ENCODE measurements around the gene PDK2.

Gene PDK2

DNA sequence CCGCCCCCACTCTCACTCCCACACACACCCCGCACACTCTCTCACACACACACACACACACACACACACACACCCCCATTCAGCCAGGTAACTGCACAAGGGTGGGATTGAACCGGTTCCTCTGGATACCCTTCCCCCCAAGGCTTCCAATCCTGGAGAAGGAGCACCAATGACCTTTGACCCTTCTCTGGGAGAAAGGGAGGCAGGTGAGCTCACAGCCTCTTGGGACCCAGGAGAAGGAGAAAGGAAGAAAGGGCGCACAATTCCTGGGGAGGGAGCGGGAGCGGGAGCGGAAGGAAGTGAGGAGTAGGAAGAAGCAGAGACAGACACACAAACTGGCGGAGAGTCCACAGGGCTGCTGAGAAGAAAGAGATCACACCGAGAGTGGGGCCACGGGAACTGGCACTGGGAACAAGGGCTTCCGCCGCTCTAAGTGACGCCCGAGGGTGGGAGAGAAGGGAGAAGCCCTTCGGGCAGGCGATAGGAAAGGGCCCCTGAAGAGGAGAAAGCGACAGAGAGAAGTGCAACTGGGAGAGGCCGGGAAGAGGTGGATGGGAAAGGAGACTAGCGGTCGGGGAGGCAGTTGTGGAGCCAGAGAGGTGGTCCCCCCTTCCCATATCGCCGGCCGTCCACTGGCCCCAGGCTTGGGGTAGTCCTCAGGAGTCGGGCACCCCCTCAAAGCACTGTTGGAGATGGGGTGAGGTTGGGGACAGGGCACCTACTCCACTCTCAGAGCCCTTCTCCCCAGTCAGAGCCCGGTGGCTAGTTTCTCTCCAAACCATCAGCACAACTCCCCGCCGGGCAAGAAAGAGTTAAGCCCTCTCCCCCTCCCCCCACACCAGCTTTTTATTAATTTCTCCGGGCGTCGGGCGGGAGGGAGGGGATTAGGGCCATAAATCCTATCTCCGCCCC, 33.5 kb downstream of the PDK2 start:
- CTCF ChIA-PET = interaction anchor here (1.7 to 3.7 kb wide), 3 partner anchors 12 to 35 kb away, joined by 3 to 18 read pairs (median 11); no protein-coding TSS in a partner anchor
- H3K4me1 ChIP-seq (ENCODE audit: control extremely low read depth in 1 of 4, control insufficient read depth in 4 of 4, insufficient read depth in 4 of 4, low read length in 3 of 4) = peaks cover 3 to 37% (median 36%) of the 10 kb centered on the region in 4 experiments

DNA sequence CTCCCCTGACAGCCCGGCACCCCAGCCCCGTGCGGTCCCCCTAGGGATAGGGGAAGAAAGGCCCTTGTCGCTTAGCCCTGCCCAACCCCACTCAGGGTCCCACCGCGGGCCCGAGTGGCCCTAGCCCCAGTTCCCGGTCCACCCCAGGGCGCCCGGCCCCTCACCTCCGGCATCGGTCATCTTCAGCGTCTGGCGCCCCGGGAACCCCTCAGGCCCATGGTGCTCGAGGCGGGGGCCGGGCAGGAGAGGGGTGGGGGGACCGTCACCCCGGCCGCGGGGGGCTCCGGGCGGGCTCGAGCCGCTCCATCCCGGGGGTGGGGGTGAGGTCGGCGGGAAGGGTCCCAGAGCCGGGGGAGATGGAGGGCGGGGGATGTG, 34.2 kb downstream of the PDK2 start:
- 2% methylated on average over 7 of the region's 31 CpGs for WGBS (ENCODE audit: insufficient coverage)
- peaks cover 3 to 37% (median 36%) of the 10 kb centered on the region in 4 experiments for H3K4me1 ChIP-seq (ENCODE audit: control extremely low read depth in 1 of 4, control insufficient read depth in 4 of 4, insufficient read depth in 4 of 4, low read length in 3 of 4)
- H3K27me3 ChIP-seq (replicated peaks in 2 of 5; ENCODE audit: control insufficient read depth in 4 of 5, insufficient read depth in 5 of 5, low read length in 4 of 5) = peaks cover 0 to 21% (median 8%) of the 10 kb centered on the region in 5 experiments
- peaks cover 0 to 15% (median 7%) of the 10 kb centered on the region in 4 experiments for H3K36me3 ChIP-seq (ENCODE audit: control insufficient read depth in 4 of 4, insufficient read depth in 4 of 4, low read length in 3 of 4)
- POLR2A ChIA-PET = interaction anchor here (0.9 kb wide), 1 partner anchor 13 kb away, joined by 3 read pairs; no protein-coding TSS in a partner anchor
- H3K27ac ChIP-seq (ENCODE audit: insufficient read depth in 1 of 2, low read depth in 1 of 2, low read length in 2 of 2, poor library complexity in 1 of 2, severe bottlenecking in 2 of 2) = no peak overlapping the region
- H3K9me3 ChIP-seq (ENCODE audit: control extremely low read depth in 1 of 5, control insufficient read depth in 4 of 5, insufficient read depth in 2 of 5, low read depth in 1 of 5, low read length in 4 of 5) = peaks cover 0 to 2% (median 0%) of the 10 kb centered on the region in 5 experiments
- CTCF ChIA-PET = interaction anchor here (1.0 to 2.5 kb wide), 5 partner anchors 10 to 35 kb away, joined by 3 to 10 read pairs (median 7); no protein-coding TSS in a partner anchor
- DNase-seq = no peak
- H3K4me3 ChIP-seq (ENCODE audit: control insufficient read depth in 1 of 7, extremely low read depth in 1 of 7, insufficient read depth in 4 of 7, low read depth in 2 of 7, low read length in 6 of 7) = peak overlapping the region in 2 of 7 experiments; percentile 26 to 67

More for the DNA sequence above, 33.5 kb downstream of the PDK2 start:
- Histone ChIP-seq H3K27me3 (replicated peaks in 2 of 5; ENCODE audit: control insufficient read depth in 4 of 5, insufficient read depth in 5 of 5, low read length in 4 of 5) (peaks cover 0 to 21% (median 8%) of the 10 kb centered on the region in 5 experiments), H3K9me3 (ENCODE audit: control extremely low read depth in 1 of 5, control insufficient read depth in 4 of 5, insufficient read depth in 2 of 5, low read depth in 1 of 5, low read length in 4 of 5) (peaks cover 0 to 2% (median 0%) of the 10 kb centered on the region in 5 experiments), H3K4me3 (ENCODE audit: control insufficient read depth in 1 of 7, extremely low read depth in 1 of 7, insufficient read depth in 4 of 7, low read depth in 2 of 7, low read length in 6 of 7) (peak overlapping the region; percentile 3 to 67 (median 31)), H3K36me3 (ENCODE audit: control insufficient read depth in 4 of 4, insufficient read depth in 4 of 4, low read length in 3 of 4) (peaks cover 0 to 11% (median 3%) of the 10 kb centered on the region in 4 experiments), H3K27ac (ENCODE audit: insufficient read depth in 1 of 2, low read depth in 1 of 2, low read length in 2 of 2, poor library complexity in 1 of 2, severe bottlenecking in 2 of 2) (no peak overlapping the region)
- POLR2A ChIA-PET = no interaction called here
- DNase-seq = peak in 1 of 3 donors; percentile 28
- under 1% methylated on average over 17 of the region's 32 CpGs for WGBS (ENCODE audit: insufficient coverage)

DNA sequence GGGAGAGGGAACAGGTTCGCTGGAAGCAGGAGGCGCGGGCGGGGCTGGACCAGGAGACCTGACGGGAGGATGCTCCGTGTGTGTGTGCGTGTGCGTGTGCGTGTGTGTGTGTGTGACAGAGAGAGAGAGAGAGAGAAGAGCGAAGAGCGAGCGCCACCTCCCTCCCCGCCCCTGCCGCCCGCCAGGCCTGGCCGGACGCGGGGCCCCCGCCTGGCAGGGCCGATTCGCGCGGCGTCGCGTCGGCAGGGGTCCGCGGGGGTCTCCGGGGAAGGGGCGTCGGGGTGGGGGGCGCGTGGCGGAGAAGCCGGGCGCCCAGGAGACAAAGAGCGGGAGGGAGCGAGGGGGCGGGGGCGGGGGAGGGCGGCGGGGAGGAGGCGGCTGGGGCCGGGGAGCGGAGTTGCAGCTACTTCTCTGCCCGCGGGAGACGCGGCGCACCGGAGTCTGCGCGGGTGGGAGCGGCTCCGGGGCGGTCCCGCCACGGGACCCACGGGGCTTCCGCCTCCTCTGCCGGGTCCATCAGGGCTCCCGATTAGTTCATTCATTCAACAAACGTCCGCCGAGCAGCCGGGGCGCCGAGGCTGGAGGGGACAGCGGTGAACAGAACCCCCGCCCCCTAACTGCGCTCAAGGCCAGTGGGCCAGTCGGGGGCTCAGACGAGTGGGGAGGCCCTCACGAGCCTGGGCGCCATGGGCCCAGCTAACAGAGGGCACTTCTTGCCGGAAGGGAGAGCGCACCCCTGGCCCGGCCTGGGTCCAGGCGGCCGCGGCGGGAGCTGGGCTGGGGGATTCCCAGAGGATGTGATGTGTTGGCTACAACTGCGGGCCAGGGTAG, 34.8 kb downstream of the PDK2 start, which contains the start of gene SAMD14:
TSS of gene SAMD14 (minus strand) at position 433 of the 831 bp plus-strand sequence. CDS start 5,201 bp downstream, outside the sequence.
- H3K9me3 ChIP-seq (ENCODE audit: control extremely low read depth in 1 of 5, control insufficient read depth in 4 of 5, insufficient read depth in 2 of 5, low read depth in 1 of 5, low read length in 4 of 5) = peaks cover 0 to 2% (median 0%) of the 10 kb centered on the region in 5 experiments
- no peak within 1 kb of the TSS for H3K27ac ChIP-seq (ENCODE audit: insufficient read depth in 1 of 2, low read depth in 1 of 2, low read length in 2 of 2, poor library complexity in 1 of 2, severe bottlenecking in 2 of 2)
- peaks cover 0 to 21% (median 10%) of the 10 kb centered on the region in 4 experiments for H3K36me3 ChIP-seq (ENCODE audit: control insufficient read depth in 4 of 4, insufficient read depth in 4 of 4, low read length in 3 of 4)
- ChIA-PET POLR2A (interaction anchor here (0.6 to 1.0 kb wide), 4 partner anchors 13 to 430 kb away, joined by 3 to 4 read pairs (median 3); no protein-coding TSS in a partner anchor), CTCF (interaction anchor here (1.0 to 2.5 kb wide), 7 partner anchors 9 to 36 kb away, joined by 3 to 10 read pairs (median 7); no protein-coding TSS in a partner anchor)
- DNase-seq = peak in 2 of 3 donors; percentile 77 to 78
- H3K4me1 ChIP-seq (ENCODE audit: control extremely low read depth in 1 of 4, control insufficient read depth in 4 of 4, insufficient read depth in 4 of 4, low read length in 3 of 4) = peaks cover 3 to 37% (median 36%) of the 10 kb centered on the region in 4 experiments
- WGBS (ENCODE audit: insufficient coverage) = 0% methylated on average over 30 of the region's 84 CpGs
- H3K27me3 ChIP-seq (replicated peaks in 2 of 5; ENCODE audit: control insufficient read depth in 4 of 5, insufficient read depth in 5 of 5, low read length in 4 of 5) = peaks cover 0 to 21% (median 8%) of the 10 kb centered on the region in 5 experiments
- peak within 1 kb of the TSS in 6 of 7 experiments; percentile 40 to 73 (median 56) for H3K4me3 ChIP-seq (ENCODE audit: control insufficient read depth in 1 of 7, extremely low read depth in 1 of 7, insufficient read depth in 4 of 7, low read depth in 2 of 7, low read length in 6 of 7)

DNA sequence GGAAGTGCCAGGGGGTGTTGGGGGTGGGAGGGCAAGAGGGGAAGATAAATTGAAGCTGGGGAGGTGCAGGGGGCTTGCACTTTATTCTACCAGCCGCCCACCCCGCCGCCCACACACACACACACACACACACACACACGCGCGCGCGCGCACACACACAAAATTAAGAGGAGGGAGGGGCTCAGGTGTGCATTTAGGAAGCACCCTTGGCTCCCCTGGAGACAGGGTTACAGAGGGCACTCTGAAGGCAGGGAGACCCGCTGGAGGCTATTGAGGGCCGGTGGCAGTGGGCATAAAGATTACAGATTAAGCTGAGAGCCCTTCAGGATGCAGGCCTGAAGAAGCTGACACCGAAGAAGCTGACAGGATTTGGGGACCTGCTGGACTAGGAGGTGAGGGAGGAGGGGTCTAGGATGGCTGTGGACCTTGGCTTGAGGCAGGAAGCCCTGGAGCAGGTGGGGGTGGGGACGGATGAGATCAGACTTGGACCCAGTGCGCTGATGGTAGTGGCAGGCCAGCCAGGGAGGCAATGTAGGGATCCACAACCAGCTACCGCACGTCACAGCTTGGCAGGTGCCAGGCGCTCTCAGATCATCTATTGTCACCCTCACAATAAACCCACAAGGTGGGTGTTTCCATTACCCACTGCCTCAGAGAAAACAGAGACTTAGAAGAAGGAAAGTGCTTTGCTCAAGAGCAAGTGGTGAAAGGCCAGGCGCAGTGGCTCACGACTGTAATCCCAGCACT, 35.6 kb downstream of the PDK2 start:
- Histone ChIP-seq H3K27ac (ENCODE audit: insufficient read depth in 1 of 2, low read depth in 1 of 2, low read length in 2 of 2, poor library complexity in 1 of 2, severe bottlenecking in 2 of 2) (no peak overlapping the region), H3K9me3 (ENCODE audit: control extremely low read depth in 1 of 5, control insufficient read depth in 4 of 5, insufficient read depth in 2 of 5, low read depth in 1 of 5, low read length in 4 of 5) (peaks cover 0 to 2% (median 0%) of the 10 kb centered on the region in 5 experiments), H3K4me1 (ENCODE audit: control extremely low read depth in 1 of 4, control insufficient read depth in 4 of 4, insufficient read depth in 4 of 4, low read length in 3 of 4) (peaks cover 3 to 37% (median 34%) of the 10 kb centered on the region in 4 experiments), H3K36me3 (ENCODE audit: control insufficient read depth in 4 of 4, insufficient read depth in 4 of 4, low read length in 3 of 4) (peaks cover 0 to 27% (median 15%) of the 10 kb centered on the region in 4 experiments), H3K4me3 (ENCODE audit: control insufficient read depth in 1 of 7, extremely low read depth in 1 of 7, insufficient read depth in 4 of 7, low read depth in 2 of 7, low read length in 6 of 7) (peak overlapping the region in 3 of 7 experiments; percentile 54 to 73 (median 66)), H3K27me3 (replicated peaks in 2 of 5; ENCODE audit: control insufficient read depth in 4 of 5, insufficient read depth in 5 of 5, low read length in 4 of 5) (peaks cover 0 to 21% (median 8%) of the 10 kb centered on the region in 5 experiments)
- 93% methylated on average over 5 of the region's 19 CpGs for WGBS (ENCODE audit: insufficient coverage)
- DNase-seq = no peak
- POLR2A ChIA-PET = interaction anchor here (0.6 to 1.0 kb wide), 3 partner anchors 18 to 430 kb away, joined by 3 to 4 read pairs (median 3); no protein-coding TSS in a partner anchor
- CTCF ChIA-PET = interaction anchor here (0.8 to 2.5 kb wide), 8 partner anchors 8 to 37 kb away, joined by 3 to 10 read pairs (median 7); no protein-coding TSS in a partner anchor

DNA sequence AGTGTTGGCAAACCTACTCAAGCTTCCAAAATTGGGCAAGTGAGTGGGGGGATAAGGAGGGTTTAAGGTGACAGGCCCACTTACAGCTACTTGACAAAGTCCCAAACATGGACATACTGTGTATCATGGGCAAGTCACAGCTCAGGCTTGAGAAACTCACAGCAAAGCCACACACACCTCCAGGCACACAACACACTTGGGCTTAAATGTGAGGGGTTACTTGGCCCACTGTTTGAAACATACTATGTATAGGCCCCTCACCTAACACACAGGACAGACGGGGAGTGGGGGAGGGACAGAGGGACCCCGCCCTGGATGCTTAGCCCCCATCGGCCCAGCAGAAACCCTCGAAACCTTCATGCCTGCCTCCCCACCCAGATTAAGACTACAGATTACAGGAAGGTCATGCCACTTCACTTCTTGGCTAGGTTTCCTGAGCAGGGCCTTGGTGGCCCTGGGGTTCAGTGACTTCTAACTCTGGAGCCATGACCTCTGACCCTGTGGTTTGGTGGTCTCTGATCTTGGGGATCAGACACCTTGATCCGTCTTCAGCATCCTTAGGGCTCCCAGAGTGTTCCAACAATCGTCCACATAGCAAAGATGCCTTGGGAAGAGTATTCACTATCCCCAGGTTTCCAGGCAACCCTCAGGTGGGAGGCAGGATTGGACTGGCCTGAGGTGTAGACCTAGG, 37.1 kb downstream of the PDK2 start:
- Histone ChIP-seq H3K9me3 (ENCODE audit: control extremely low read depth in 1 of 5, control insufficient read depth in 4 of 5, insufficient read depth in 2 of 5, low read depth in 1 of 5, low read length in 4 of 5) (peaks cover 0 to 2% (median 0%) of the 10 kb centered on the region in 5 experiments), H3K27ac (ENCODE audit: insufficient read depth in 1 of 2, low read depth in 1 of 2, low read length in 2 of 2, poor library complexity in 1 of 2, severe bottlenecking in 2 of 2) (no peak overlapping the region), H3K27me3 (replicated peaks in 2 of 5; ENCODE audit: control insufficient read depth in 4 of 5, insufficient read depth in 5 of 5, low read length in 4 of 5) (peaks cover 0 to 21% (median 8%) of the 10 kb centered on the region in 5 experiments), H3K4me1 (ENCODE audit: control extremely low read depth in 1 of 4, control insufficient read depth in 4 of 4, insufficient read depth in 4 of 4, low read length in 3 of 4) (peaks cover 3 to 34% (median 30%) of the 10 kb centered on the region in 4 experiments), H3K4me3 (ENCODE audit: control insufficient read depth in 1 of 7, extremely low read depth in 1 of 7, insufficient read depth in 4 of 7, low read depth in 2 of 7, low read length in 6 of 7) (no peak overlapping the region), H3K36me3 (ENCODE audit: control insufficient read depth in 4 of 4, insufficient read depth in 4 of 4, low read length in 3 of 4) (peaks cover 12 to 43% (median 25%) of the 10 kb centered on the region in 4 experiments)
- CTCF ChIA-PET = interaction anchor here (0.9 to 2.3 kb wide), 10 partner anchors 9 to 160 kb away, joined by 3 to 12 read pairs (median 4); no protein-coding TSS in a partner anchor
- DNase-seq = no peak
- 80% methylated on average over 6 of the region's 6 CpGs for WGBS (ENCODE audit: insufficient coverage)
- POLR2A ChIA-PET = interaction anchor here (0.6 kb wide), 1 partner anchor 7 kb away, joined by 3 read pairs; no protein-coding TSS in a partner anchor

All from common myeloid progenitor, CD34-positive (primary cell).